ENCODE measurements around the gene TMEM72. TPM values are rescaled to one million over a fixed set of nuclear protein-coding genes. Genes with fewer than 3 reads are reported as not detected.

TMEM72 gene
- total and polyA plus RNA-seq, 4 donors = 0.33 to 8.0 (median 0.92) TPM

GRCh38 chr10:44982114-44982460, 71.0 kb downstream of the TMEM72 start:
- Histone ChIP-seq H3K9me3 (ENCODE audit: control insufficient read depth, insufficient read depth, low read length) (no peaks in the 10 kb centered on the region), H3K4me1 (ENCODE audit: control insufficient read depth, insufficient read depth, low read length) (peaks cover 69% of the 10 kb centered on the region), H3K27me3 (ENCODE audit: control insufficient read depth, insufficient read depth, low read length) (no peaks in the 10 kb centered on the region), H3K36me3 (ENCODE audit: control insufficient read depth, insufficient read depth, low read length) (peaks cover 63% of the 10 kb centered on the region), H3K4me3 (ENCODE audit: low read depth, low read length) (no peak overlapping the region), H3K27ac (ENCODE audit: low read depth, low read length) (peak overlapping the region; percentile 71)
- DNase-seq (ENCODE audit: low read depth in 4 of 6, low spot score in 6 of 6) = no peak
- WGBS (ENCODE audit: insufficient coverage) = 78% methylated on average over 8 of the region's 9 CpGs

GRCh38 chr10:44982496-44982895, 71.4 kb downstream of the TMEM72 start:
- Histone ChIP-seq H3K36me3 (ENCODE audit: control insufficient read depth, insufficient read depth, low read length) (peaks cover 59% of the 10 kb centered on the region), H3K27me3 (ENCODE audit: control insufficient read depth, insufficient read depth, low read length) (no peaks in the 10 kb centered on the region), H3K4me1 (ENCODE audit: control insufficient read depth, insufficient read depth, low read length) (peaks cover 65% of the 10 kb centered on the region), H3K27ac (ENCODE audit: low read depth, low read length) (no peak overlapping the region), H3K9me3 (ENCODE audit: control insufficient read depth, insufficient read depth, low read length) (no peaks in the 10 kb centered on the region), H3K4me3 (ENCODE audit: low read depth, low read length) (no peak overlapping the region)
- WGBS (ENCODE audit: insufficient coverage) = 84% methylated on average over 9 of the region's 9 CpGs
- DNase-seq (ENCODE audit: low read depth in 4 of 6, low spot score in 6 of 6) = no peak

GRCh38 chr10:44983066-44983894, 72.1 kb downstream of the TMEM72 start:
- no peak for DNase-seq (ENCODE audit: low read depth in 4 of 6, low spot score in 6 of 6)
- H3K9me3 ChIP-seq (ENCODE audit: control insufficient read depth, insufficient read depth, low read length) = no peaks in the 10 kb centered on the region
- H3K36me3 ChIP-seq (ENCODE audit: control insufficient read depth, insufficient read depth, low read length) = peaks cover 54% of the 10 kb centered on the region
- H3K4me3 ChIP-seq (ENCODE audit: low read depth, low read length) = no peak overlapping the region
- H3K27ac ChIP-seq (ENCODE audit: low read depth, low read length) = no peak overlapping the region
- peaks cover 57% of the 10 kb centered on the region for H3K4me1 ChIP-seq (ENCODE audit: control insufficient read depth, insufficient read depth, low read length)
- 79% methylated on average over 13 of the region's 13 CpGs for WGBS (ENCODE audit: insufficient coverage)
- no peaks in the 10 kb centered on the region for H3K27me3 ChIP-seq (ENCODE audit: control insufficient read depth, insufficient read depth, low read length)

- Histone ChIP-seq H3K9me3 (ENCODE audit: control insufficient read depth, insufficient read depth, low read length) (no peaks in the 10 kb centered on the region), H3K27ac (ENCODE audit: low read depth, low read length) (no peak overlapping the region), H3K4me3 (ENCODE audit: low read depth, low read length) (no peak overlapping the region), H3K36me3 (ENCODE audit: control insufficient read depth, insufficient read depth, low read length) (peaks cover 49% of the 10 kb centered on the region), H3K27me3 (ENCODE audit: control insufficient read depth, insufficient read depth, low read length) (no peaks in the 10 kb centered on the region), H3K4me1 (ENCODE audit: control insufficient read depth, insufficient read depth, low read length) (peaks cover 51% of the 10 kb centered on the region)
- WGBS (ENCODE audit: insufficient coverage) = 81% methylated on average over 10 of the region's 10 CpGs
- no peak for DNase-seq (ENCODE audit: low read depth in 4 of 6, low spot score in 6 of 6)
Measured at GRCh38 chr10:44983895-44984278, 72.8 kb downstream of the TMEM72 start.

- no peak for DNase-seq (ENCODE audit: low read depth in 4 of 6, low spot score in 6 of 6)
- Histone ChIP-seq H3K4me1 (ENCODE audit: control insufficient read depth, insufficient read depth, low read length) (peaks cover 43% of the 10 kb centered on the region), H3K4me3 (ENCODE audit: low read depth, low read length) (no peak overlapping the region), H3K27me3 (ENCODE audit: control insufficient read depth, insufficient read depth, low read length) (no peaks in the 10 kb centered on the region), H3K9me3 (ENCODE audit: control insufficient read depth, insufficient read depth, low read length) (no peaks in the 10 kb centered on the region), H3K36me3 (ENCODE audit: control insufficient read depth, insufficient read depth, low read length) (peaks cover 48% of the 10 kb centered on the region), H3K27ac (ENCODE audit: low read depth, low read length) (no peak overlapping the region)
- WGBS (ENCODE audit: insufficient coverage) = 93% methylated on average over 15 of the region's 15 CpGs
Measured at GRCh38 chr10:44984671-44985101, 73.5 kb downstream of the TMEM72 start.

GRCh38 chr10:44985175-44985681, 74.1 kb downstream of the TMEM72 start:
- 83% methylated on average over 8 of the region's 9 CpGs for WGBS (ENCODE audit: insufficient coverage)
- no peaks in the 10 kb centered on the region for H3K9me3 ChIP-seq (ENCODE audit: control insufficient read depth, insufficient read depth, low read length)
- H3K36me3 ChIP-seq (ENCODE audit: control insufficient read depth, insufficient read depth, low read length) = peaks cover 50% of the 10 kb centered on the region
- H3K27ac ChIP-seq (ENCODE audit: low read depth, low read length) = no peak overlapping the region
- H3K4me3 ChIP-seq (ENCODE audit: low read depth, low read length) = no peak overlapping the region
- H3K27me3 ChIP-seq (ENCODE audit: control insufficient read depth, insufficient read depth, low read length) = no peaks in the 10 kb centered on the region
- peaks cover 39% of the 10 kb centered on the region for H3K4me1 ChIP-seq (ENCODE audit: control insufficient read depth, insufficient read depth, low read length)
- no peak for DNase-seq (ENCODE audit: low read depth in 4 of 6, low spot score in 6 of 6)

- DNase-seq (ENCODE audit: low read depth in 4 of 6, low spot score in 6 of 6) = no peak
- H3K4me1 ChIP-seq (ENCODE audit: control insufficient read depth, insufficient read depth, low read length) = peaks cover 41% of the 10 kb centered on the region
Measured at GRCh38 chr10:44986179-44986578, 75.0 kb downstream of the TMEM72 start.

More at GRCh38 chr10:44986179-44986578, 75.0 kb downstream of the TMEM72 start:
- Histone ChIP-seq H3K4me3 (ENCODE audit: low read depth, low read length) (no peak overlapping the region), H3K27ac (ENCODE audit: low read depth, low read length) (peak overlapping the region; percentile 6), H3K9me3 (ENCODE audit: control insufficient read depth, insufficient read depth, low read length) (no peaks in the 10 kb centered on the region), H3K36me3 (ENCODE audit: control insufficient read depth, insufficient read depth, low read length) (peaks cover 56% of the 10 kb centered on the region), H3K27me3 (ENCODE audit: control insufficient read depth, insufficient read depth, low read length) (no peaks in the 10 kb centered on the region)
- 80% methylated on average over 1 of the region's 3 CpGs for WGBS (ENCODE audit: insufficient coverage)

Other genes starting within 250 kb of the TMEM72 start
- gene RASSF4, start 48.5 kb downstream of the TMEM72 start, total RNA-seq = 10 to 100 TPM; 32.5 to 33.5 TPM
- 10 to 100 TPM; 80.1 to 87.9 TPM for gene RASSF4, start 48.5 kb downstream of the TMEM72 start, polyA plus RNA-seq (ENCODE audit: insufficient read length in 2 of 2)
- gene DEPP1, start 67.5 kb downstream of the TMEM72 start, total RNA-seq = 10 to 100 TPM; 18.1 to 25.2 TPM
- gene DEPP1, start 67.5 kb downstream of the TMEM72 start, polyA plus RNA-seq (ENCODE audit: insufficient read length in 2 of 2) = 1 to 10 TPM; 8.1 to 9.6 TPM
- gene ZNF22, start 89.6 kb downstream of the TMEM72 start, total RNA-seq = 10 to 100 TPM; 44.5 to 45.1 TPM
- gene ZNF22, start 89.6 kb downstream of the TMEM72 start, polyA plus RNA-seq (ENCODE audit: insufficient read length in 2 of 2) = 10 to 100 TPM; 46.9 to 58.6 TPM